ENCODE measurements around the gene TRMT44. TPM values are rescaled to one million over a fixed set of nuclear protein-coding genes. Genes with fewer than 3 reads are reported as not detected.

Gene TRMT44
- total RNA-seq, 4 donors from 2014 or later = 36.4 to 56.4 (median 43.9) TPM

- intact Hi-C loops (cut with DNase I) = no loop called here
These were observed 73.8 kb downstream of the TRMT44 start for GRCh38 chr4:8514391-8514790.

GRCh38 chr4:8515316-8516060 lies 74.9 kb downstream of the TRMT44 start:
- no peak for DNase-seq
- Histone ChIP-seq H3K9me3 (no peaks in the 10 kb centered on the region), H3K4me3 (replicated peaks in 1 of 3) (no peak overlapping the region), H3K27me3 (no peaks in the 10 kb centered on the region), H3K36me3 (no peaks in the 10 kb centered on the region), H3K27ac (no peak overlapping the region), H3K4me1 (no peaks in the 10 kb centered on the region)
- WGBS, 2 donors = 82 to 83% methylated on average over 17 to 18 of the region's 18 CpGs
- intact Hi-C loops (cut with DNase I) = no loop called here
- TF ChIP-seq CTCF (IDR thresholded peaks at IDR 0.05) (no peak), POLR2A (IDR thresholded peaks at IDR 0.05) (no peak)

More at GRCh38 chr4:8514391-8514790, 73.8 kb downstream of the TRMT44 start:
- Histone ChIP-seq H3K4me3 (replicated peaks in 1 of 3) (no peak overlapping the region), H3K27ac (no peak overlapping the region), H3K9me3 (no peaks in the 10 kb centered on the region), H3K36me3 (no peaks in the 10 kb centered on the region), H3K27me3 (no peaks in the 10 kb centered on the region), H3K4me1 (no peaks in the 10 kb centered on the region)
- TF ChIP-seq POLR2A (IDR thresholded peaks at IDR 0.05) (no peak), CTCF (IDR thresholded peaks at IDR 0.05) (no peak)
- WGBS, 2 donors = 92 to 95% methylated on average over 9 to 10 of the region's 10 CpGs
- DNase-seq = no peak

GRCh38 chr4:8516061-8516573 lies 75.5 kb downstream of the TRMT44 start:
- no peak for TF ChIP-seq CTCF (IDR thresholded peaks at IDR 0.05)
- TF ChIP-seq POLR2A (IDR thresholded peaks at IDR 0.05) = no peak
- H3K4me1 ChIP-seq = no peaks in the 10 kb centered on the region
- no peaks in the 10 kb centered on the region for H3K36me3 ChIP-seq
- intact Hi-C loops (cut with DNase I) = no loop called here
- DNase-seq = no peak
- 84 to 88% methylated on average over 14 of the region's 14 CpGs for WGBS, 2 donors
- no peak overlapping the region for H3K4me3 ChIP-seq (replicated peaks in 1 of 3)
- no peak overlapping the region for H3K27ac ChIP-seq
- H3K9me3 ChIP-seq = no peaks in the 10 kb centered on the region
- no peaks in the 10 kb centered on the region for H3K27me3 ChIP-seq

- WGBS, 2 donors = 79 to 83% methylated on average over 4 to 5 of the region's 5 CpGs
These were observed 76.5 kb downstream of the TRMT44 start for GRCh38 chr4:8516996-8517550.

More at GRCh38 chr4:8516996-8517550, 76.5 kb downstream of the TRMT44 start:
- no peaks in the 10 kb centered on the region for H3K36me3 ChIP-seq
- TF ChIP-seq POLR2A (IDR thresholded peaks at IDR 0.05) (no peak), CTCF (IDR thresholded peaks at IDR 0.05) (no peak)
- intact Hi-C loops (cut with DNase I) = no loop called here
- DNase-seq = no peak
- no peak overlapping the region for H3K4me3 ChIP-seq (replicated peaks in 1 of 3)
- no peaks in the 10 kb centered on the region for H3K27me3 ChIP-seq
- no peaks in the 10 kb centered on the region for H3K4me1 ChIP-seq
- no peak overlapping the region for H3K27ac ChIP-seq
- H3K9me3 ChIP-seq = no peaks in the 10 kb centered on the region

All from thyroid gland (tissue), 4 donors.